DOHH2 (cell line): ENCODE results near the gene CDKN2C.
A peak's percentile ranks its signal among the peaks of the same experiment; 100 is the strongest.

ENCODE experiments used
- H3F3A ChIP-seq: fragments of 200-600 bp; sonication (generic), shearing (Covaris generic); 2 replicates; pipeline ENCODE4 v1.6.0; 2016; ENCODE audit warnings: antibody characterized with exemption, mild to moderate bottlenecking; ENCODE audit not compliant: control insufficient read depth, insufficient read depth
- H3K27ac ChIP-seq: fragments of 200-600 bp; sonication (generic); 2 replicates; pipeline ENCODE4 v1.5.1; 2014; ENCODE audit warnings: low read depth, mild to moderate bottlenecking, low read length, moderate library complexity
- H3K27me3 ChIP-seq: fragments of 200-600 bp; sonication (generic); 2 replicates; pipeline ENCODE4 v1.6.1; 2014; ENCODE audit warnings: mild to moderate bottlenecking, low read length, mixed read lengths; ENCODE audit not compliant: control insufficient read depth
- H3K36me3 ChIP-seq: fragments of 200-600 bp; sonication (generic); 2 replicates; pipeline ENCODE4 v1.6.1; 2014; ENCODE audit warnings: mild to moderate bottlenecking, low read length, moderate library complexity, mixed read lengths; ENCODE audit not compliant: control insufficient read depth
- H3K4me1 ChIP-seq: fragments of 200-600 bp; sonication (generic); 2 replicates; pipeline ENCODE4 v1.6.1; 2014; ENCODE audit warnings: mild to moderate bottlenecking, low read length, mixed read lengths; ENCODE audit not compliant: control insufficient read depth
- H3K4me2 ChIP-seq: fragments of 200-600 bp; sonication (generic); 2 replicates; pipeline ENCODE4 v1.6.0; 2014; ENCODE audit warnings: mild to moderate bottlenecking, low read length, moderate library complexity
- H3K4me3 ChIP-seq: fragments of 200-600 bp; sonication (generic); 2 replicates; pipeline ENCODE4 v1.5.1; 2014; ENCODE audit warnings: mild to moderate bottlenecking, low read length, mixed read lengths
- H3K79me2 ChIP-seq: fragments of 200-600 bp; sonication (generic); 2 replicates; pipeline ENCODE4 v1.6.1; 2014; ENCODE audit warnings: mild to moderate bottlenecking, low read length, mixed read lengths; ENCODE audit not compliant: control insufficient read depth
- H3K9me2 ChIP-seq: fragments of 200-600 bp; sonication (generic); replicated peaks from 2 replicates; pipeline ENCODE4 v1.6.1; 2014; ENCODE audit warnings: mild to moderate bottlenecking, low read length, mixed read lengths; ENCODE audit not compliant: control insufficient read depth
- H3K9me3 ChIP-seq: fragments of 200-600 bp; sonication (generic); 2 replicates; pipeline ENCODE4 v1.6.1; 2014; ENCODE audit warnings: antibody characterized with exemption, low read length, mixed read lengths; ENCODE audit not compliant: control insufficient read depth, insufficient read depth
- H4K20me1 ChIP-seq: fragments of 200-600 bp; sonication (generic); 2 replicates; pipeline ENCODE4 v1.6.0; 2014; ENCODE audit warnings: low read depth, mild to moderate bottlenecking, antibody characterized with exemption, low read length, moderate library complexity; ENCODE audit not compliant: control insufficient read depth, insufficient read depth
- EZH2phosphoT487 ChIP-seq: fragments of 200-600 bp; sonication (generic); IDR thresholded peaks from 2 replicates; pipeline ENCODE4 v1.6.1; 2017; ENCODE audit warnings: borderline replicate concordance, mild to moderate bottlenecking, antibody characterized with exemption, low read length, moderate library complexity, mixed read lengths
- TF ChIP-seq, protein P1 (sequence below): fragments of 200-600 bp; sonication (generic); IDR thresholded peaks from one replicate; pipeline ENCODE4 v1.5.1; 2014; ENCODE audit warnings: antibody characterized with exemption, mild to moderate bottlenecking, low read depth, low read length; ENCODE audit not compliant: poor library complexity, severe bottlenecking

Gene CDKN2C

GRCh38 chr1:50969611-50970508 lies at the start of gene CDKN2C:
Gene CDKN2C, plus strand, starts transcription at chr1:50970245. Its CDS starts 124 bp downstream, at chr1:50970369.
- peaks cover 39% of the 10 kb centered on the region for H3K4me1 ChIP-seq
- no peaks in the 10 kb centered on the region for H3K27me3 ChIP-seq
- H3K4me3 ChIP-seq, result peak within 1 kb of the TSS; percentile 91
- H3K79me2 ChIP-seq, result peaks cover 85% of the 10 kb centered on the region
- peak within 1 kb of the TSS; percentile 97 for H3K27ac ChIP-seq
- H3F3A ChIP-seq, result peaks cover 23% of the 10 kb centered on the region
- H3K9me2 ChIP-seq, result no peaks in the 10 kb centered on the region
- H3K4me2 ChIP-seq, result peak within 1 kb of the TSS; percentile 83
- H3K36me3 ChIP-seq, result peaks cover 62% of the 10 kb centered on the region
- no peaks in the 10 kb centered on the region for H3K9me3 ChIP-seq
- H4K20me1 ChIP-seq, result no peaks in the 10 kb centered on the region
- TF ChIP-seq, protein P1, sequence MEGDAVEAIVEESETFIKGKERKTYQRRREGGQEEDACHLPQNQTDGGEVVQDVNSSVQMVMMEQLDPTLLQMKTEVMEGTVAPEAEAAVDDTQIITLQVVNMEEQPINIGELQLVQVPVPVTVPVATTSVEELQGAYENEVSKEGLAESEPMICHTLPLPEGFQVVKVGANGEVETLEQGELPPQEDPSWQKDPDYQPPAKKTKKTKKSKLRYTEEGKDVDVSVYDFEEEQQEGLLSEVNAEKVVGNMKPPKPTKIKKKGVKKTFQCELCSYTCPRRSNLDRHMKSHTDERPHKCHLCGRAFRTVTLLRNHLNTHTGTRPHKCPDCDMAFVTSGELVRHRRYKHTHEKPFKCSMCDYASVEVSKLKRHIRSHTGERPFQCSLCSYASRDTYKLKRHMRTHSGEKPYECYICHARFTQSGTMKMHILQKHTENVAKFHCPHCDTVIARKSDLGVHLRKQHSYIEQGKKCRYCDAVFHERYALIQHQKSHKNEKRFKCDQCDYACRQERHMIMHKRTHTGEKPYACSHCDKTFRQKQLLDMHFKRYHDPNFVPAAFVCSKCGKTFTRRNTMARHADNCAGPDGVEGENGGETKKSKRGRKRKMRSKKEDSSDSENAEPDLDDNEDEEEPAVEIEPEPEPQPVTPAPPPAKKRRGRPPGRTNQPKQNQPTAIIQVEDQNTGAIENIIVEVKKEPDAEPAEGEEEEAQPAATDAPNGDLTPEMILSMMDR, result peak; percentile 20
- TF ChIP-seq EZH2phosphoT487, result no peak

DNA sequence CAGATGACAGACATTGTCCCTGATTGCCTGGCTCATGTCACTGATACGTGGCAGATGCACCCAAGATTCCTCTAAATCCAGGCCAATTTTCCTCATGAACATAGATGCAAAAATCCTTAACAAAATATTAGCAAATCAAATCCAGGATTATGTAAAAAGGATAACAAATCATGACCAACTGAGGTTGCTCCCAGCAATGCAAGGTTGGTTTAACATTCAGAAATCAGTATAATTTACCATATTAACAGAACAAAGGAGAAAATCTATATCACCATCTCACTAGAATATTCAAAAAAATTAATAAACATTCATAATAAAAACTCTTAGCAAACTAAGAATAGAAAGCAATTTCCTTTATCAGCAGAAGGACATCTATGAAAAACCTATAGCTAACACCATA lies 49.6 kb upstream of the CDKN2C start:
- H3K4me2 ChIP-seq, result no peak overlapping the region
- H3K9me2 ChIP-seq, result no peaks in the 10 kb centered on the region
- no peak overlapping the region for H3K27ac ChIP-seq
- peaks cover 32% of the 10 kb centered on the region for H3K9me3 ChIP-seq
- peaks cover 19% of the 10 kb centered on the region for H3K4me1 ChIP-seq
- peaks cover 92% of the 10 kb centered on the region for H3K79me2 ChIP-seq
- H3K27me3 ChIP-seq, result no peaks in the 10 kb centered on the region
- peaks cover 48% of the 10 kb centered on the region for H3K36me3 ChIP-seq
- TF ChIP-seq EZH2phosphoT487, result no peak
- TF ChIP-seq, protein P1, result no peak
- H3K4me3 ChIP-seq, result no peak overlapping the region
- no peaks in the 10 kb centered on the region for H4K20me1 ChIP-seq
- 0 out of 2 replicates have a peak, but pooled peaks cover 3% of the 10 kb centered on the region for H3F3A ChIP-seq

DNA sequence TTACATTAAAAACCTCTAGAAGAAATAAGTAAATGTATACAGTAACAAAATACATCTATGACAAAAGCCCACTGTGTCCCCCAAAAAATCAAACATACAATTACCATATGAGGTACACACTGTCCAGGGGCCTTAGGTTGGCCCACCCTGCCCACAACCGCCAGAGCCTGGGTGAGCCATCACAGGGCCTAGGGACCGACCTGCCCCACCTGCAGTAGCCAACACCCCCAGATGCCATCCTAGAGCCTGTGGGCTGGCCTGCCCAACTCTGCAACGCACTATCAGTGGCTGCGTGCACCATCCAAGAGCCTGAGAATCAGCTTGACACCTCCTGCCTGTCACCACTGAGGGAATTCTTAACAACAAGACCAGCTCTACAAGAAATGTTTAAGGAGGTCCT lies 49.0 kb upstream of the CDKN2C start:
- H3K9me3 ChIP-seq, result peaks cover 39% of the 10 kb centered on the region
- 0 out of 2 replicates have a peak, but pooled peaks cover 3% of the 10 kb centered on the region for H3F3A ChIP-seq
- H3K4me1 ChIP-seq, result peaks cover 19% of the 10 kb centered on the region
- peaks cover 50% of the 10 kb centered on the region for H3K36me3 ChIP-seq
- TF ChIP-seq EZH2phosphoT487, result no peak
- TF ChIP-seq, protein P1, result no peak
- H3K9me2 ChIP-seq, result no peaks in the 10 kb centered on the region
- H3K27ac ChIP-seq, result no peak overlapping the region
- H3K27me3 ChIP-seq, result no peaks in the 10 kb centered on the region
- no peaks in the 10 kb centered on the region for H4K20me1 ChIP-seq
- H3K4me3 ChIP-seq, result no peak overlapping the region
- peaks cover 92% of the 10 kb centered on the region for H3K79me2 ChIP-seq
- no peak overlapping the region for H3K4me2 ChIP-seq
